ENCODE measurements around the gene FIGNL2.
A peak's percentile ranks its signal among the peaks of the same experiment; 100 is the strongest.
"Not testable (repeated sequence)": the region's sequence is repeated elsewhere in the genome, so short reads cannot be mapped to it uniquely, and the experiment has no call there.

FIGNL2 gene

GRCh38 chr12:51814311-51815088 lies 34.0 kb downstream of the FIGNL2 start:
- DNase-seq: peak; percentile 93

- DNase-seq: no peak
Measured at GRCh38 chr12:51813931-51814310, 34.6 kb downstream of the FIGNL2 start.

- DNase-seq: peak; percentile 22
Measured at GRCh38 chr12:51812871-51813270, 35.6 kb downstream of the FIGNL2 start.

GRCh38 chr12:51811203-51812202 lies 37.0 kb downstream of the FIGNL2 start:
- peak; percentile 90 for DNase-seq

GRCh38 chr12:51809193-51809592 lies 39.3 kb downstream of the FIGNL2 start:
- no peak for DNase-seq

GRCh38 chr12:51806896-51807295 lies 41.6 kb downstream of the FIGNL2 start:
- no peak for DNase-seq

GRCh38 chr12:51801027-51801426 lies 47.5 kb downstream of the FIGNL2 start:
- DNase-seq: no peak

- DNase-seq: no peak
Measured at GRCh38 chr12:51798501-51798900, 50.0 kb downstream of the FIGNL2 start.

- DNase-seq: not testable (repeated sequence)
Measured at GRCh38 chr12:51798051-51798450, 50.5 kb downstream of the FIGNL2 start.

GRCh38 chr12:51797301-51797700 lies 51.2 kb downstream of the FIGNL2 start:
- no peak for DNase-seq

GRCh38 chr12:51793201-51793600 lies 55.3 kb downstream of the FIGNL2 start:
- DNase-seq: no peak

- no peak for DNase-seq
Measured at GRCh38 chr12:51792417-51792816, 56.1 kb downstream of the FIGNL2 start.

GRCh38 chr12:51788876-51789275 lies 59.6 kb downstream of the FIGNL2 start:
- DNase-seq: no peak

GRCh38 chr12:51785906-51786305 lies 62.6 kb downstream of the FIGNL2 start:
- DNase-seq: no peak

- DNase-seq: no peak
Measured at GRCh38 chr12:51784688-51785087, 63.8 kb downstream of the FIGNL2 start.

- no peak for DNase-seq
Measured at GRCh38 chr12:51779876-51780275, 68.6 kb downstream of the FIGNL2 start.

GRCh38 chr12:51777973-51778372 lies 70.5 kb downstream of the FIGNL2 start:
- no peak for DNase-seq

- no peak for DNase-seq
Measured at GRCh38 chr12:51777457-51777856, 71.1 kb downstream of the FIGNL2 start.

- no peak for DNase-seq
Measured at GRCh38 chr12:51774933-51775332, 73.6 kb downstream of the FIGNL2 start.

GRCh38 chr12:51773145-51773869 lies 75.2 kb downstream of the FIGNL2 start:
- no peak for DNase-seq

GRCh38 chr12:51771008-51771407 lies 77.5 kb downstream of the FIGNL2 start:
- no peak for DNase-seq

Data from DMS53 (cell line).